ENCODE results near the gene KATNB1.

The KATNB1 gene

GRCh38 chr16:57761301-57761700, 25.7 kb downstream of the KATNB1 start:
- Histone ChIP-seq H3K4me1 (peaks cover 20% of the 10 kb centered on the region), H3K9me3 (no peaks in the 10 kb centered on the region), H3K36me3 (peaks cover 8% of the 10 kb centered on the region), H3K4me3 (ENCODE audit: low read depth, low read length) (no peak overlapping the region), H3K27me3 (no peaks in the 10 kb centered on the region)
- TF ChIP-seq, protein P1, sequence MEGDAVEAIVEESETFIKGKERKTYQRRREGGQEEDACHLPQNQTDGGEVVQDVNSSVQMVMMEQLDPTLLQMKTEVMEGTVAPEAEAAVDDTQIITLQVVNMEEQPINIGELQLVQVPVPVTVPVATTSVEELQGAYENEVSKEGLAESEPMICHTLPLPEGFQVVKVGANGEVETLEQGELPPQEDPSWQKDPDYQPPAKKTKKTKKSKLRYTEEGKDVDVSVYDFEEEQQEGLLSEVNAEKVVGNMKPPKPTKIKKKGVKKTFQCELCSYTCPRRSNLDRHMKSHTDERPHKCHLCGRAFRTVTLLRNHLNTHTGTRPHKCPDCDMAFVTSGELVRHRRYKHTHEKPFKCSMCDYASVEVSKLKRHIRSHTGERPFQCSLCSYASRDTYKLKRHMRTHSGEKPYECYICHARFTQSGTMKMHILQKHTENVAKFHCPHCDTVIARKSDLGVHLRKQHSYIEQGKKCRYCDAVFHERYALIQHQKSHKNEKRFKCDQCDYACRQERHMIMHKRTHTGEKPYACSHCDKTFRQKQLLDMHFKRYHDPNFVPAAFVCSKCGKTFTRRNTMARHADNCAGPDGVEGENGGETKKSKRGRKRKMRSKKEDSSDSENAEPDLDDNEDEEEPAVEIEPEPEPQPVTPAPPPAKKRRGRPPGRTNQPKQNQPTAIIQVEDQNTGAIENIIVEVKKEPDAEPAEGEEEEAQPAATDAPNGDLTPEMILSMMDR (IDR thresholded peaks at IDR 0.05; ENCODE audit: low read depth, low read length), result no peak
- no peak for DNase-seq

GRCh38 chr16:57761957-57762356, 26.4 kb downstream of the KATNB1 start:
- Histone ChIP-seq H3K4me3 (ENCODE audit: low read depth, low read length) (no peak overlapping the region), H3K4me1 (peaks cover 20% of the 10 kb centered on the region), H3K36me3 (peaks cover 8% of the 10 kb centered on the region), H3K9me3 (no peaks in the 10 kb centered on the region), H3K27me3 (no peaks in the 10 kb centered on the region)
- no peak for DNase-seq
- TF ChIP-seq, protein P1 (IDR thresholded peaks at IDR 0.05; ENCODE audit: low read depth, low read length), result no peak

DNA sequence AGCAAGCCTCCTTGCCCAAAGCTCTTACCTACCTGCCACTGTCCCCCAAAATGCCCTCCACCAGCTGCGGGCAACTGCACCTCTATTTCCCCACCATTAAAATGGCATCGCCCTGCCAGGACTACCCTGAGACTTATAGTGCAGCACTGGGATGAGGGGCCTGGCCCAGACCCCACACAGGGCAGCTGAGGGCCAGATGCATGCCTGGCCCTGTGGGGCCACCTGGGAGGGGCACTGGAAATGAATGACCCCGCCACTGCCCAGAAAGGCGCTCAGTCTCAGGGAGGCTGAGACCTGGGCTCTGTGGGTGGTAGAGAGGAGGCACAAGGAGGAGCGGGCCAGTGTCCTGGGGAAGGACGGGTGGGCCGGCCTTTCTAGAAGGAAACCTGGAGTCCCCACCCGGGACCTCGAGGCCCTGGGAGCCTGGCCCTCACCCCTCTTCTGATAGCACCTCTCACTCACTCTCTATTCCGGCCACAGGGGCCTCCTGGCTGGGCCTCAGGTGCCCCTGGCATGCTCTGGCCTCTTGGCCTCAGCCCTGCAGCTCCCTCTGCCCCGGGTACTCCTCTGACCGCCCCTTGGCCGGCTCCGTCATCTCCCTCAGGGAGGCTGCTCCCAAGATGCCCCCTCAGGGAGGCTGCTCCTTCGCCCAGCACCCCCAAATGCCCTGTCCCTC, 26.9 kb downstream of the KATNB1 start:
- Histone ChIP-seq H3K36me3 (peaks cover 8% of the 10 kb centered on the region), H3K27me3 (no peaks in the 10 kb centered on the region), H3K4me3 (ENCODE audit: low read depth, low read length) (no peak overlapping the region), H3K4me1 (peaks cover 20% of the 10 kb centered on the region), H3K9me3 (no peaks in the 10 kb centered on the region)
- no peak for DNase-seq
- TF ChIP-seq, protein P1 (IDR thresholded peaks at IDR 0.05; ENCODE audit: low read depth, low read length), result no peak

- TF ChIP-seq, protein P1 (IDR thresholded peaks at IDR 0.05; ENCODE audit: low read depth, low read length), result no peak
- peak; percentile 8 for DNase-seq
- no peak overlapping the region for H3K4me3 ChIP-seq (ENCODE audit: low read depth, low read length)
- H3K27me3 ChIP-seq, result no peaks in the 10 kb centered on the region
- H3K36me3 ChIP-seq, result peaks cover 5% of the 10 kb centered on the region; the same call in 1 of the 2 replicates
- H3K4me1 ChIP-seq, result peaks cover 20% of the 10 kb centered on the region
- no peaks in the 10 kb centered on the region for H3K9me3 ChIP-seq
Measured at GRCh38 chr16:57763285-57764005, 27.9 kb downstream of the KATNB1 start.

GRCh38 chr16:57764006-57764340, 28.4 kb downstream of the KATNB1 start:
- H3K4me3 ChIP-seq (ENCODE audit: low read depth, low read length), result no peak overlapping the region
- peaks cover 20% of the 10 kb centered on the region for H3K4me1 ChIP-seq
- no peak for DNase-seq
- H3K27me3 ChIP-seq, result no peaks in the 10 kb centered on the region
- H3K9me3 ChIP-seq, result no peaks in the 10 kb centered on the region
- H3K36me3 ChIP-seq, result peaks cover 2% of the 10 kb centered on the region; the same call in 1 of the 2 replicates
- TF ChIP-seq, protein P1 (IDR thresholded peaks at IDR 0.05; ENCODE audit: low read depth, low read length), result no peak

Data from BE2C (cell line).